Measurements from ENCODE around the gene SBF2.

The SBF2 gene

GRCh38 chr11:9784602-9785315, 509.3 kb downstream of the SBF2 start:
- H3K9ac ChIP-seq (ENCODE audit: low read length): no peak overlapping the region
- H3K4me3 ChIP-seq (ENCODE audit: insufficient read depth, low read length, poor library complexity, severe bottlenecking): no peak overlapping the region
- H3K9me2 ChIP-seq (replicated peaks; ENCODE audit: insufficient read depth, low read length): no peaks in the 10 kb centered on the region
- no peaks in the 10 kb centered on the region for H3F3A ChIP-seq (ENCODE audit: insufficient read depth)
- TF ChIP-seq EZH2phosphoT487 (conservative IDR thresholded peaks at IDR 0.05; ENCODE audit: low read length) (no peak), CTCF (IDR thresholded peaks at IDR 0.05; ENCODE audit: insufficient read depth, low read length, poor library complexity, severe bottlenecking) (no peak)
- no peaks in the 10 kb centered on the region for H3K36me3 ChIP-seq (ENCODE audit: low read length)
- no peaks in the 10 kb centered on the region for H4K20me1 ChIP-seq (ENCODE audit: low read depth, low read length)
- no peaks in the 10 kb centered on the region for H3K27me3 ChIP-seq (ENCODE audit: low read length)
- no peak overlapping the region for H2AFZ ChIP-seq (ENCODE audit: low read depth, low read length, severe bottlenecking)
- peaks cover 6% of the 10 kb centered on the region; the same call in 1 of the 2 replicates for H3K79me2 ChIP-seq (ENCODE audit: insufficient read depth, low read length)
- H3K27ac ChIP-seq (ENCODE audit: low read depth, low read length): no peak overlapping the region
- no peaks in the 10 kb centered on the region for H3K9me3 ChIP-seq (ENCODE audit: insufficient read depth, low read length)
- H3K4me2 ChIP-seq (ENCODE audit: low read depth, low read length, poor library complexity, severe bottlenecking): no peak overlapping the region

GRCh38 chr11:9783986-9784385, 510.0 kb downstream of the SBF2 start:
- Histone ChIP-seq H3F3A (ENCODE audit: insufficient read depth) (no peaks in the 10 kb centered on the region), H2AFZ (ENCODE audit: low read depth, low read length, severe bottlenecking) (no peak overlapping the region), H3K9me3 (ENCODE audit: insufficient read depth, low read length) (no peaks in the 10 kb centered on the region), H3K36me3 (ENCODE audit: low read length) (no peaks in the 10 kb centered on the region), H3K27me3 (ENCODE audit: low read length) (no peaks in the 10 kb centered on the region), H3K9me2 (replicated peaks; ENCODE audit: insufficient read depth, low read length) (no peaks in the 10 kb centered on the region), H3K27ac (ENCODE audit: low read depth, low read length) (no peak overlapping the region), H3K79me2 (ENCODE audit: insufficient read depth, low read length) (peaks cover 12% of the 10 kb centered on the region; the same call in 1 of the 2 replicates), H3K4me3 (ENCODE audit: insufficient read depth, low read length, poor library complexity, severe bottlenecking) (no peak overlapping the region), H4K20me1 (ENCODE audit: low read depth, low read length) (no peaks in the 10 kb centered on the region), H3K9ac (ENCODE audit: low read length) (no peak overlapping the region), H3K4me2 (ENCODE audit: low read depth, low read length, poor library complexity, severe bottlenecking) (no peak overlapping the region)
- TF ChIP-seq EZH2phosphoT487 (conservative IDR thresholded peaks at IDR 0.05; ENCODE audit: low read length) (no peak), CTCF (IDR thresholded peaks at IDR 0.05; ENCODE audit: insufficient read depth, low read length, poor library complexity, severe bottlenecking) (no peak)

- Histone ChIP-seq H3K9me2 (replicated peaks; ENCODE audit: insufficient read depth, low read length) (no peaks in the 10 kb centered on the region), H3K9ac (ENCODE audit: low read length) (no peak overlapping the region), H3K4me2 (ENCODE audit: low read depth, low read length, poor library complexity, severe bottlenecking) (no peak overlapping the region), H3K4me3 (ENCODE audit: insufficient read depth, low read length, poor library complexity, severe bottlenecking) (no peak overlapping the region), H4K20me1 (ENCODE audit: low read depth, low read length) (no peaks in the 10 kb centered on the region), H3K27me3 (ENCODE audit: low read length) (no peaks in the 10 kb centered on the region), H3K9me3 (ENCODE audit: insufficient read depth, low read length) (no peaks in the 10 kb centered on the region), H3K36me3 (ENCODE audit: low read length) (no peaks in the 10 kb centered on the region), H2AFZ (ENCODE audit: low read depth, low read length, severe bottlenecking) (no peak overlapping the region), H3K79me2 (ENCODE audit: insufficient read depth, low read length) (peaks cover 20% of the 10 kb centered on the region), H3K27ac (ENCODE audit: low read depth, low read length) (no peak overlapping the region), H3F3A (ENCODE audit: insufficient read depth) (no peaks in the 10 kb centered on the region)
- TF ChIP-seq CTCF (IDR thresholded peaks at IDR 0.05; ENCODE audit: insufficient read depth, low read length, poor library complexity, severe bottlenecking) (no peak), EZH2phosphoT487 (conservative IDR thresholded peaks at IDR 0.05; ENCODE audit: low read length) (no peak)
These were observed 513.1 kb downstream of the SBF2 start for GRCh38 chr11:9780929-9781328.

Measured in SU-DHL-6 (cell line).